NCI-H146 (cell line): ENCODE measurements around the gene TNFSF13B.
A peak's percentile ranks its signal among the peaks of the same experiment; 100 is the strongest.
"Not testable (repeated sequence)": the region's sequence is repeated elsewhere in the genome, so short reads cannot be mapped to it uniquely, and the experiment has no call there.

Source experiments
- DNase-seq: peaks from one replicate; lab custom pipeline; 2025; lab: John Stamatoyannopoulos, UW

The TNFSF13B gene

GRCh38 chr13:108281901-108282300, 12.4 kb downstream of the TNFSF13B start:
- no peak for DNase-seq

- no peak for DNase-seq
Observed at GRCh38 chr13:108283110-108283509, 13.6 kb downstream of the TNFSF13B start.

GRCh38 chr13:108288741-108289140, 19.2 kb downstream of the TNFSF13B start:
- no peak for DNase-seq

GRCh38 chr13:108289819-108290218, 20.3 kb downstream of the TNFSF13B start:
- no peak for DNase-seq

GRCh38 chr13:108297114-108297513, 27.6 kb downstream of the TNFSF13B start:
- no peak for DNase-seq

GRCh38 chr13:108302279-108302678, 32.8 kb downstream of the TNFSF13B start:
- DNase-seq, result no peak

- no peak for DNase-seq
Observed at GRCh38 chr13:108304170-108305016, 34.9 kb downstream of the TNFSF13B start.

- no peak for DNase-seq
Observed at GRCh38 chr13:108305655-108306054, 36.1 kb downstream of the TNFSF13B start.

- no peak for DNase-seq
Observed at GRCh38 chr13:108306860-108307259, 37.3 kb downstream of the TNFSF13B start.

GRCh38 chr13:108311596-108311995, 42.1 kb downstream of the TNFSF13B start:
- DNase-seq, result not testable (repeated sequence)

GRCh38 chr13:108313382-108313781, 43.9 kb downstream of the TNFSF13B start:
- DNase-seq, result no peak

- no peak for DNase-seq
Observed at GRCh38 chr13:108315273-108315672, 45.8 kb downstream of the TNFSF13B start.

- DNase-seq, result no peak
Observed at GRCh38 chr13:108315991-108316390, 46.5 kb downstream of the TNFSF13B start.

- DNase-seq, result no peak
Observed at GRCh38 chr13:108316413-108316812, 46.9 kb downstream of the TNFSF13B start.

- DNase-seq, result peak; percentile 37
Observed at GRCh38 chr13:108322206-108322824, 52.8 kb downstream of the TNFSF13B start.

GRCh38 chr13:108323031-108323430, 53.5 kb downstream of the TNFSF13B start:
- no peak for DNase-seq

GRCh38 chr13:108325863-108326262, 56.3 kb downstream of the TNFSF13B start:
- DNase-seq, result no peak

- DNase-seq, result peak; percentile 78
Observed at GRCh38 chr13:108326309-108326708, 56.8 kb downstream of the TNFSF13B start.

GRCh38 chr13:108328848-108329247, 59.3 kb downstream of the TNFSF13B start:
- DNase-seq, result peak; percentile 20

- no peak for DNase-seq
Observed at GRCh38 chr13:108332791-108333190, 63.3 kb downstream of the TNFSF13B start.

- DNase-seq, result peak; percentile 20
Observed at GRCh38 chr13:108342369-108343289, 73.1 kb downstream of the TNFSF13B start.

- DNase-seq, result peak; percentile 12
Observed at GRCh38 chr13:108345016-108345415, 75.5 kb downstream of the TNFSF13B start.
